H9 (cell line): ENCODE results near the gene TAAR8. TPM values are rescaled to one million over a fixed set of nuclear protein-coding genes. Genes with fewer than 3 reads are reported as not detected.

Experiments
- DNase-seq: peaks from one replicate; pipeline ENCODE4 v3.0.0-alpha.2; 2017
- H2AFZ ChIP-seq: one replicate; pipeline ENCODE4 v1.6.1; 2013; ENCODE audit warnings: mild to moderate bottlenecking, low read length, control low read depth, moderate library complexity
- H2AK5ac ChIP-seq: 2 replicates; pipeline ENCODE4 v1.6.1; 2013; ENCODE audit warnings: low read length, control low read depth, mixed read lengths; ENCODE audit not compliant: insufficient read length
- H2BK120ac ChIP-seq: one replicate; pipeline ENCODE4 v1.6.1; 2013; ENCODE audit warnings: low read depth, mild to moderate bottlenecking, low read length, control low read depth, inconsistent platforms; ENCODE audit not compliant: poor library complexity, severe bottlenecking
- H2BK12ac ChIP-seq: 2 replicates; pipeline ENCODE4 v1.6.1; 2013; ENCODE audit warnings: low read length, control low read depth, mixed read lengths, low read depth; ENCODE audit not compliant: insufficient read length
- H2BK15ac ChIP-seq: 2 replicates; pipeline ENCODE4 v1.6.1; 2013; ENCODE audit warnings: low read depth, low read length, control low read depth
- H2BK20ac ChIP-seq: one replicate; pipeline ENCODE4 v1.6.1; 2013; ENCODE audit warnings: low read depth, mild to moderate bottlenecking, low read length, control low read depth, inconsistent platforms; ENCODE audit not compliant: poor library complexity, severe bottlenecking
- H2BK5ac ChIP-seq: 2 replicates; pipeline ENCODE4 v1.6.1; 2013; ENCODE audit warnings: low read length, control low read depth, mixed read lengths; ENCODE audit not compliant: insufficient read length
- H3K14ac ChIP-seq: 2 replicates; pipeline ENCODE4 v1.6.1; 2013; ENCODE audit warnings: low read length, control low read depth; ENCODE audit not compliant: insufficient read depth
- H3K18ac ChIP-seq: 2 replicates; pipeline ENCODE4 v1.6.1; 2013; ENCODE audit warnings: low read depth, mild to moderate bottlenecking, mixed read lengths, low read length, control low read depth; ENCODE audit not compliant: insufficient read length
- H3K23ac ChIP-seq: 2 replicates; pipeline ENCODE4 v1.6.1; 2013; ENCODE audit warnings: low read length, control low read depth, mixed read lengths, low read depth; ENCODE audit not compliant: insufficient read length
- H3K23me2 ChIP-seq: 2 replicates; pipeline ENCODE4 v1.6.1; 2013; ENCODE audit warnings: low read depth, mild to moderate bottlenecking, mixed read lengths, low read length, control low read depth; ENCODE audit not compliant: insufficient read length, poor library complexity, severe bottlenecking
- H3K27ac ChIP-seq: 2 replicates; pipeline ENCODE4 v1.5.1; 2013; ENCODE audit warnings: low read length, control low read depth, mixed read lengths, low read depth; ENCODE audit not compliant: insufficient read length
- H3K27me3 ChIP-seq: 2 replicates; pipeline ENCODE4 v1.6.1; 2013; ENCODE audit warnings: low read length, control low read depth, inconsistent platforms; ENCODE audit not compliant: insufficient read depth
- H3K4ac ChIP-seq: 2 replicates; pipeline ENCODE4 v1.6.1; 2013; ENCODE audit warnings: low read depth, mild to moderate bottlenecking, control low read depth, inconsistent platforms, low read length, moderate library complexity
- H3K4me1 ChIP-seq: 2 replicates; pipeline ENCODE4 v1.6.1; 2013; ENCODE audit warnings: low read length, control low read depth, inconsistent platforms; ENCODE audit not compliant: insufficient read depth
- H3K4me2 ChIP-seq: 2 replicates; pipeline ENCODE4 v1.6.1; 2013; ENCODE audit warnings: low read length, control low read depth, mixed read lengths; ENCODE audit not compliant: insufficient read length, insufficient read depth
- H3K56ac ChIP-seq: 2 replicates; pipeline ENCODE4 v1.6.1; 2013; ENCODE audit warnings: low read depth, mild to moderate bottlenecking, mixed read lengths, low read length, control low read depth; ENCODE audit not compliant: insufficient read length
- H3K79me1 ChIP-seq: 2 replicates; pipeline ENCODE4 v1.6.1; 2013; ENCODE audit warnings: low read depth, mild to moderate bottlenecking, moderate library complexity, low read length, control low read depth, inconsistent platforms; ENCODE audit not compliant: insufficient read depth, poor library complexity, severe bottlenecking
- H3K79me2 ChIP-seq: 2 replicates; pipeline ENCODE4 v1.6.1; 2013; ENCODE audit warnings: low read length, control low read depth, inconsistent platforms; ENCODE audit not compliant: insufficient read depth
- H3K9ac ChIP-seq: 2 replicates; pipeline ENCODE4 v1.6.1; 2013; ENCODE audit warnings: low read length, control low read depth, mixed read lengths; ENCODE audit not compliant: insufficient read length; ENCODE audit errors: extremely low read depth
- H3K9me3 ChIP-seq: one replicate; pipeline ENCODE4 v1.6.1; 2013; ENCODE audit warnings: low read depth, low read length, inconsistent platforms; ENCODE audit not compliant: control insufficient read depth
- H3T11ph ChIP-seq: one replicate; pipeline ENCODE4 v1.6.1; 2013; ENCODE audit warnings: mild to moderate bottlenecking, low read length, control low read depth, inconsistent platforms
- H4K20me1 ChIP-seq: one replicate; pipeline ENCODE4 v1.6.1; 2013; ENCODE audit not compliant: control insufficient read depth, insufficient read length, insufficient read depth
- H4K5ac ChIP-seq: 2 replicates; pipeline ENCODE4 v1.6.1; 2013; ENCODE audit warnings: low read depth, mild to moderate bottlenecking, mixed read lengths, low read length, control low read depth; ENCODE audit not compliant: insufficient read length
- H4K8ac ChIP-seq: replicated peaks from 2 replicates; pipeline ENCODE4 v1.6.1; 2013; ENCODE audit warnings: low read length, control low read depth, mixed read lengths, low read depth; ENCODE audit not compliant: insufficient read length
- H4K91ac ChIP-seq: 2 replicates; pipeline ENCODE4 v1.6.1; 2013; ENCODE audit warnings: low read depth, mild to moderate bottlenecking, moderate library complexity, mixed read lengths, low read length, control low read depth; ENCODE audit not compliant: insufficient read length
- H3K27ac Mint-ChIP-seq, 3 experiments: 2 replicates in 2 of 3; 3 replicates in 1 of 3; pipeline ENCODE4 v1.8.0; 2020 to 2021; ENCODE audit warnings: mixed read lengths in 3 of 3, mild to moderate bottlenecking in 1 of 3, moderate library complexity in 1 of 3
- H3K27me3 Mint-ChIP-seq: 2 replicates; pipeline ENCODE4 v1.8.0; 2021; ENCODE audit warnings: low read depth, mild to moderate bottlenecking, moderate library complexity, mixed read lengths
- H3K36me3 Mint-ChIP-seq, 3 experiments: 2 replicates in 2 of 3; 3 replicates in 1 of 3; pipeline ENCODE4 v1.8.0; 2020 to 2021; ENCODE audit warnings: low read depth in 3 of 3, mixed read lengths in 3 of 3; ENCODE audit not compliant: insufficient read depth in 1 of 3
- H3K4me1 Mint-ChIP-seq, 2 experiments: 2 replicates each; pipeline ENCODE4 v1.8.0; 2020; ENCODE audit warnings: mixed read lengths in 2 of 2
- H3K4me3 Mint-ChIP-seq, 2 experiments: 2 replicates in 1 of 2; 3 replicates in 1 of 2; pipeline ENCODE4 v1.8.0; 2020 to 2021; ENCODE audit warnings: mild to moderate bottlenecking in 2 of 2, mixed read lengths in 2 of 2, moderate library complexity in 1 of 2
- H3K9me3 Mint-ChIP-seq, 2 experiments: 2 replicates in 1 of 2; 3 replicates in 1 of 2; pipeline ENCODE4 v1.8.0; 2020; ENCODE audit warnings: mild to moderate bottlenecking in 2 of 2, mixed read lengths in 2 of 2, moderate library complexity in 1 of 2
- WGBS: extraction: QIAGEN DNeasy Blood & Tissue Kit; methylation state at CpG from one replicate; pipeline ENCODE4 v1.1.7; 2013; ENCODE audit warnings: missing lambda C conversion rate, low lambda C conversion rate, mixed read lengths; ENCODE audit not compliant: insufficient read length; ENCODE audit errors: extremely low coverage; 5-methylcytosine and 5-hydroxymethylcytosine counted together
- total RNA-seq: library from RNA; stranded (reverse); gene quantifications from 2 replicates; pipeline ENCODE4 v1.2.1, GENCODE V29; 2021
- TF ChIP-seq, protein P1 (sequence below): fragments of 200-600 bp; sonication (generic); conservative IDR thresholded peaks from 3 replicates; pipeline ENCODE4 v1.8.0; 2021; ENCODE audit warnings: antibody characterized with exemption, mild to moderate bottlenecking

Gene TAAR8
- total RNA-seq, 1 experiment from 2014 or later: not detected

DNA sequence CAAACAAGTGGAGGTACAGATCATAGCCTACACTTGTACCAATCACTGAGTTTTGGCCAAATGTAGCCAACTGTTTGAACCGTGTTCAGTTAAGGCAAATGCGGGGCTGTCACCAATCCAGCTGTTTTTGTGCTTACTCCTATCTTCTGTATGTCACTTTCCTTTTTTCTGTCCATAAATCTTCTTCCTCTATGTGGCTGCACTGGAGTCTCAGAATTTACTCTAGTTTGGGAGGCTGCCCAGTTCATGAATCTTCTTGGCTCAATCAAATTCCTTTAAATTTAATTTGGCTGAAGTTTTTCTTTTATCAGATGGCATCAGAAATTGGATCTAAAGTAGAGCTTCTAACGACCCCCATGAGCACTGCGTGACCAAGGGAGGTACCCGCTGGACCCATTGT is 27.8 kb upstream of the TAAR8 start:
- Histone ChIP-seq H3K27ac (no peak overlapping the region), H3K18ac (no peak overlapping the region)

More for the DNA sequence above, 27.8 kb upstream of the TAAR8 start:
- H3K4me1 Mint-ChIP-seq: peaks cover 17 to 20% of the 10 kb centered on the region in 2 experiments
- Histone ChIP-seq H3K79me2 (no peaks in the 10 kb centered on the region), H2BK12ac (no peak overlapping the region), H3K23ac (no peak overlapping the region), H3K79me1 (no peaks in the 10 kb centered on the region), H2BK20ac (no peak overlapping the region), H3K4me1 (no peaks in the 10 kb centered on the region), H3K4me2 (no peak overlapping the region), H4K8ac (no peak overlapping the region), H4K5ac (no peak overlapping the region), H2AK5ac (no peak overlapping the region), H3K56ac (no peak overlapping the region), H3T11ph (no peak overlapping the region), H3K4ac (no peak overlapping the region), H3K27me3 (no peaks in the 10 kb centered on the region), H3K14ac (no peak overlapping the region), H4K20me1 (no peaks in the 10 kb centered on the region), H2BK120ac (no peak overlapping the region), H3K23me2 (no peaks in the 10 kb centered on the region), H3K9ac (no peak overlapping the region), H4K91ac (no peak overlapping the region), H2BK15ac (no peak overlapping the region), H2BK5ac (no peak overlapping the region), H2AFZ (no peak overlapping the region), H3K9me3 (no peaks in the 10 kb centered on the region)
- H3K36me3 Mint-ChIP-seq: no peaks in the 10 kb centered on the region
- no peak for DNase-seq
- TF ChIP-seq, protein P1, sequence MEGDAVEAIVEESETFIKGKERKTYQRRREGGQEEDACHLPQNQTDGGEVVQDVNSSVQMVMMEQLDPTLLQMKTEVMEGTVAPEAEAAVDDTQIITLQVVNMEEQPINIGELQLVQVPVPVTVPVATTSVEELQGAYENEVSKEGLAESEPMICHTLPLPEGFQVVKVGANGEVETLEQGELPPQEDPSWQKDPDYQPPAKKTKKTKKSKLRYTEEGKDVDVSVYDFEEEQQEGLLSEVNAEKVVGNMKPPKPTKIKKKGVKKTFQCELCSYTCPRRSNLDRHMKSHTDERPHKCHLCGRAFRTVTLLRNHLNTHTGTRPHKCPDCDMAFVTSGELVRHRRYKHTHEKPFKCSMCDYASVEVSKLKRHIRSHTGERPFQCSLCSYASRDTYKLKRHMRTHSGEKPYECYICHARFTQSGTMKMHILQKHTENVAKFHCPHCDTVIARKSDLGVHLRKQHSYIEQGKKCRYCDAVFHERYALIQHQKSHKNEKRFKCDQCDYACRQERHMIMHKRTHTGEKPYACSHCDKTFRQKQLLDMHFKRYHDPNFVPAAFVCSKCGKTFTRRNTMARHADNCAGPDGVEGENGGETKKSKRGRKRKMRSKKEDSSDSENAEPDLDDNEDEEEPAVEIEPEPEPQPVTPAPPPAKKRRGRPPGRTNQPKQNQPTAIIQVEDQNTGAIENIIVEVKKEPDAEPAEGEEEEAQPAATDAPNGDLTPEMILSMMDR: no peak
- no peak overlapping the region for H3K27ac Mint-ChIP-seq
- no peaks in the 10 kb centered on the region for H3K9me3 Mint-ChIP-seq
- H3K27me3 Mint-ChIP-seq: peaks cover 10% of the 10 kb centered on the region
- no peak overlapping the region for H3K4me3 Mint-ChIP-seq
- no CpG with 5 or more reads among the region's 5 CpGs for WGBS
